Cardiac fibroblast (primary cell): ENCODE results near the gene CFAP45.

Source experiments
- DNase-seq, 2 donors: peaks; one replicate each; pipeline versions ENCODE4 v3.0.0 to v3.0.0-alpha.2; 2010; ENCODE audit warnings: low read depth in 2 of 2
- H3K4me3 ChIP-seq, 2 donors: replicated peaks in 1 of 2; 1 replicate in 1 of 2; 2 replicates in 1 of 2; pipeline ENCODE4 v1.5.1; 2011; ENCODE audit warnings: low read depth in 2 of 2, low read length in 2 of 2, mild to moderate bottlenecking in 2 of 2, moderate library complexity in 1 of 2
- CTCF ChIP-seq: IDR thresholded peaks from one replicate; pipeline ENCODE4 v1.5.1; 2011; ENCODE audit warnings: low read depth, mild to moderate bottlenecking, low read length, inconsistent platforms

Gene CFAP45

GRCh38 chr1:159922511-159923202 is 22.7 kb upstream of the CFAP45 start:
- DNase-seq, result peak; percentile 60 to 82
- peak overlapping the region; percentile 96 to 98 for H3K4me3 ChIP-seq
- TF ChIP-seq CTCF, result no peak

GRCh38 chr1:159921700-159922504 is 21.9 kb upstream of the CFAP45 start:
- peak; percentile 50 to 64 for DNase-seq
- H3K4me3 ChIP-seq, result peak overlapping the region; percentile 96 to 98
- TF ChIP-seq CTCF, result no peak

- TF ChIP-seq CTCF, result no peak
- no peak overlapping the region for H3K4me3 ChIP-seq
- peak in 1 of 2 donors; percentile 42 for DNase-seq
These were observed 21.3 kb upstream of the CFAP45 start for GRCh38 chr1:159921251-159921650.

- DNase-seq, result no peak
- TF ChIP-seq CTCF, result no peak
- no peak overlapping the region for H3K4me3 ChIP-seq
These were observed 20.7 kb upstream of the CFAP45 start for GRCh38 chr1:159920651-159921050.

GRCh38 chr1:159920202-159920601 is 20.2 kb upstream of the CFAP45 start:
- H3K4me3 ChIP-seq, result no peak overlapping the region
- no peak for DNase-seq
- no peak for TF ChIP-seq CTCF

GRCh38 chr1:159919236-159919865 is 19.4 kb upstream of the CFAP45 start:
- H3K4me3 ChIP-seq, result no peak overlapping the region

More at GRCh38 chr1:159919236-159919865, 19.4 kb upstream of the CFAP45 start:
- no peak for DNase-seq
- TF ChIP-seq CTCF, result no peak
